Endothelial cell (in vitro differentiated cells): Measurements from ENCODE around the gene UPP1. TPM values are rescaled to one million over a fixed set of nuclear protein-coding genes. Genes with fewer than 3 reads are reported as not detected.
"Not testable (repeated sequence)": the region's sequence is repeated elsewhere in the genome, so short reads cannot be mapped to it uniquely, and the experiment has no call there.

Experiments
- DNase-seq: peaks from one replicate; pipeline ENCODE4 v3.0.0; 2021; ENCODE audit warnings: low spot score
- H3K27ac Mint-ChIP-seq: one replicate; pipeline ENCODE4 v1.8.0; 2021; ENCODE audit warnings: mixed read lengths, inconsistent platforms; ENCODE audit not compliant: unreplicated experiment
- H3K27me3 Mint-ChIP-seq: one replicate; pipeline ENCODE4 v1.8.0; 2021; ENCODE audit warnings: mild to moderate bottlenecking, moderate library complexity, mixed read lengths, inconsistent platforms; ENCODE audit not compliant: unreplicated experiment
- H3K36me3 Mint-ChIP-seq: one replicate; pipeline ENCODE4 v1.8.0; 2021; ENCODE audit warnings: mild to moderate bottlenecking, low read depth, mixed read lengths, inconsistent platforms; ENCODE audit not compliant: unreplicated experiment
- H3K4me1 Mint-ChIP-seq: one replicate; pipeline ENCODE4 v1.8.0; 2021; ENCODE audit warnings: mild to moderate bottlenecking, mixed read lengths, inconsistent platforms; ENCODE audit not compliant: unreplicated experiment
- H3K4me3 Mint-ChIP-seq: one replicate; pipeline ENCODE4 v1.8.0; 2021; ENCODE audit warnings: mild to moderate bottlenecking, mixed read lengths, inconsistent platforms; ENCODE audit not compliant: unreplicated experiment
- H3K9me3 Mint-ChIP-seq: one replicate; pipeline ENCODE4 v1.8.0; 2021; ENCODE audit warnings: mixed read lengths, inconsistent platforms; ENCODE audit not compliant: unreplicated experiment
- total RNA-seq: library from RNA; stranded (reverse); fragmentation: NEBNext Ultra II Directional; extraction: Animal tissue kit (Norgen Biotek cat#: 25700); gene quantifications from one replicate; pipeline ENCODE4 v1.2.1, GENCODE V29; 2021; ENCODE audit not compliant: unreplicated experiment
- TF ChIP-seq, protein P1 (sequence below): fragments of 200-600 bp; sonication (generic); IDR thresholded peaks from one replicate; pipeline ENCODE4 v1.5.0; 2021; ENCODE audit warnings: antibody characterized with exemption; ENCODE audit not compliant: unreplicated experiment

The UPP1 gene
- total RNA-seq, 1 donor from 2014 or later, result 77.4 TPM

DNA sequence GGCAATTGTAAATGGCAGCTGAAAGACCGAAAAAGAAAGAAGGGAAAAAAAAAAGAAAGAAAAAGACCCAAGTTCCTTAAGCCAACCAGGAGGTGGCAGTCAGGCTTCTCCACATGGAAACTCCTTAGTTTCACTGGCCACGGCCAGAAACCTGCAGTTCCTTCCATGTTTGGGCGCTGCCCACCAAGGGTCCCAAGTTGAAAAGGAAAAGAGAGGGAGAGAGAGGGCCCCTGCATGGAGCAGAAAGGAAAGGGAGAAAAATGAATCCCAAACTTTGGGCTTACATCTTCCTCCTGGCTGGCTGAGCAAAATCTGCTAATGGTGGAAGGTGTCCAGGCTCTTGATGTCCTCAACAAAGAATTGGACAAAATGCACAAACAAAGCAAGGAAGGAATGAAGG lies 50.4 kb downstream of the UPP1 start:
- no peak overlapping the region for H3K4me3 Mint-ChIP-seq
- H3K36me3 Mint-ChIP-seq, result no peaks in the 10 kb centered on the region
- no peaks in the 10 kb centered on the region for H3K4me1 Mint-ChIP-seq
- no peak overlapping the region for H3K27ac Mint-ChIP-seq
- peaks cover 3% of the 10 kb centered on the region for H3K27me3 Mint-ChIP-seq
- DNase-seq, result no peak
- H3K9me3 Mint-ChIP-seq, result peaks cover 6% of the 10 kb centered on the region
- TF ChIP-seq, protein P1, sequence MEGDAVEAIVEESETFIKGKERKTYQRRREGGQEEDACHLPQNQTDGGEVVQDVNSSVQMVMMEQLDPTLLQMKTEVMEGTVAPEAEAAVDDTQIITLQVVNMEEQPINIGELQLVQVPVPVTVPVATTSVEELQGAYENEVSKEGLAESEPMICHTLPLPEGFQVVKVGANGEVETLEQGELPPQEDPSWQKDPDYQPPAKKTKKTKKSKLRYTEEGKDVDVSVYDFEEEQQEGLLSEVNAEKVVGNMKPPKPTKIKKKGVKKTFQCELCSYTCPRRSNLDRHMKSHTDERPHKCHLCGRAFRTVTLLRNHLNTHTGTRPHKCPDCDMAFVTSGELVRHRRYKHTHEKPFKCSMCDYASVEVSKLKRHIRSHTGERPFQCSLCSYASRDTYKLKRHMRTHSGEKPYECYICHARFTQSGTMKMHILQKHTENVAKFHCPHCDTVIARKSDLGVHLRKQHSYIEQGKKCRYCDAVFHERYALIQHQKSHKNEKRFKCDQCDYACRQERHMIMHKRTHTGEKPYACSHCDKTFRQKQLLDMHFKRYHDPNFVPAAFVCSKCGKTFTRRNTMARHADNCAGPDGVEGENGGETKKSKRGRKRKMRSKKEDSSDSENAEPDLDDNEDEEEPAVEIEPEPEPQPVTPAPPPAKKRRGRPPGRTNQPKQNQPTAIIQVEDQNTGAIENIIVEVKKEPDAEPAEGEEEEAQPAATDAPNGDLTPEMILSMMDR, result no peak

DNA sequence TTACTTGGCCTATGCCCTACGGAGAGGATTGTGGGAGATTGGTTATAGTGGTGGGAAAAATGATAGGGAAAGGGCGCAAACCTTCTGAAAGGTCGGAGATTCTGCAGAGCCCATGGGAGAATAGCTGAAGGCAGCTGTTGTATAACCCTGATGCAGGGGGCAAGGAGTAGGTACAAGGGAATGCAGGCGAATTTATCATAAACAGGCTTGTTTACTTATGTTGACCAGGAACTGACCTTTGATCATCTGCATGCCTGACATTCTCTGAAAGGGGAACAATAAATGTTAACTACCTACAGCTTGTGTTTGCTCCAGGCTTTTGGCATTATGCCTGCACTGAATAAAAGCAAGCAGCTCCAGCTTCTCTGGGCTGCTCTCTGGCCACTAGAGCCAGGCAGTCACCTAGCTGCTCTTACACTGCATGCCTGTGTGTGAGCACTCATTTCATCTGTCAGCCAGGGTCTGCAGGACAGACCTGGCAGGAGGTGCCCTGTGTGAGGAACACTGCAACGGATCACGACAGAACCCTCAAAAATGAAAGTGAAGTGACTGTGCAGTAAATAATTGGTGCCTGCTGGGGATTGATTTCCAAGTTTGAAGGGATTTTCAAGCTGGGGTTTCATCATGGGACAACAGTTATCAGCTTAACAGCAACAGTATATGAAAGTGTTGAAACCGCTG lies 51.1 kb downstream of the UPP1 start:
- H3K4me1 Mint-ChIP-seq, result peaks cover 2% of the 10 kb centered on the region
- DNase-seq, result no peak
- no peak overlapping the region for H3K4me3 Mint-ChIP-seq
- peaks cover 3% of the 10 kb centered on the region for H3K27me3 Mint-ChIP-seq
- H3K36me3 Mint-ChIP-seq, result no peaks in the 10 kb centered on the region
- TF ChIP-seq, protein P1, result no peak
- H3K9me3 Mint-ChIP-seq, result peaks cover 6% of the 10 kb centered on the region
- no peak overlapping the region for H3K27ac Mint-ChIP-seq

DNA sequence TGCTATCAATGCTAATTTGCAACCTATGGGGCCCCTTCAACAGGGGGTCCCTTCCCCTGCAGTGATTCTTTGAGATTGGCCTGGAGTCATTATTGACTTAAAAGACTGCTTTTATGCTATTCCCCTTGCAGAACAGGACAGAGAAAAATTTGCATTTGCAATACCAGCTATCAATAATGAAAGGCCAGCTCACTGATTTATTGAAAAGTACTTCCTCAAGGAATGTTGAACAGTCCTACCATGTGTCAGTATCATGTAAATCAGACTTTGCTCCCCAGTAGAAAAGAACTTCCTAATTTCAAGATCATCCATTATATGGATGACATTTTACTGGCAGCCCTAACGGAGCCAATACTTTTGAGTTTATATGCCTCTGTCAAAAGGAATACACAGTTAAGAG lies 52.5 kb downstream of the UPP1 start:
- Mint-ChIP-seq H3K27me3 (peaks cover 3% of the 10 kb centered on the region), H3K4me1 (peaks cover 10% of the 10 kb centered on the region), H3K36me3 (no peaks in the 10 kb centered on the region), H3K4me3 (no peak overlapping the region), H3K9me3 (peaks cover 6% of the 10 kb centered on the region), H3K27ac (no peak overlapping the region)
- DNase-seq, result no peak
- TF ChIP-seq, protein P1, result no peak

DNA sequence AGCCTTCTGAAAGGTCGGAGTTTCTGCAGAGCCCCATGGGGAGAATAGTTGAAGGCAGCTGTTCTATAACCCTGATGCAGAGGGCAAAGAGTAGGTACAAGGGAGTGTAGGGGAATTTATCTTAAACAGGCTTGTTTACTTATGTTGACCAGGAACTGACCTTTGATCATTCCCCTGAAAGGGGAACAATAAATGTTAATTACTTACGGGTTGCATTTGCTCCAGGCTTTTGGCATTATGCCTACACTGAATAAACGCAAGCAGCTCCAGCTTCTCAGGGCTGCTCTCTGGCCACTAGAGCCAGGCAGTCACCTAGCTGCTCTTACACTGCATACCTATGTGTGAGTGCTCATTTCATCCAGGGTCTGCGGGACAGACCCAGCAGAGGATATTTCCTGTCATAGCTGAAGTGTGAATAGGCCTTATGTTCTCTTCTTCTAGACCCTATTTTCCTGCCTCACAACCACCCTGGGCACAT lies 55.3 kb downstream of the UPP1 start:
- no peak for DNase-seq
- Mint-ChIP-seq H3K4me1 (peaks cover 17% of the 10 kb centered on the region), H3K36me3 (no peaks in the 10 kb centered on the region), H3K4me3 (no peak overlapping the region), H3K9me3 (peaks cover 6% of the 10 kb centered on the region), H3K27ac (no peak overlapping the region), H3K27me3 (peaks cover 5% of the 10 kb centered on the region)
- TF ChIP-seq, protein P1, result no peak

DNA sequence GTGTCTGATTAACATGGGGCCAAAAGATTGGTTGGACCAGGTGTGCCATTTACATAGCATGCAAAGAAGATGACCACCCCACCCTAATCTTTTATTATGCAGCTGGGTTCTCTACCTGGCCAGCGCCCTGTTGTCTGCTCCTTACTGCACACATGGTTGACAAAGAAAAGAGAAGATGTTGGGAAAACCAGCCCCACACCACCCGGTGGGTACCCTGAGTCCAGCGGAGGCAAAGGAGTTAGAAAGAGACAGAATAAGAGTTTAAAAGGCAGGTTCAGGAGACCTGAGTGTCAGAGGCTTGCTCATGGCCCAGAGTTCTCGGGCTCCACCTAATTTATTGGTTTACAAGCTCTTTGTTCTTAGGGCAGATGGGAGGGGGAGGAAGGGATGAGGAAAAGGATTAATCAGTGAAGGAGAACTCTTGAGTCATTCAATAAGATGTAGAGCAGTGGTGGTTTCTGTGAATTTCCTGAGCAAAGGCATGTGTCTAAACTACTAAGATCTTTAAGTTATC lies 58.1 kb downstream of the UPP1 start:
- Mint-ChIP-seq H3K27ac (no peak overlapping the region), H3K27me3 (peaks cover 1% of the 10 kb centered on the region), H3K36me3 (no peaks in the 10 kb centered on the region), H3K4me3 (no peak overlapping the region), H3K9me3 (peaks cover 6% of the 10 kb centered on the region), H3K4me1 (peaks cover 17% of the 10 kb centered on the region)
- no peak for DNase-seq
- TF ChIP-seq, protein P1, result no peak

DNA sequence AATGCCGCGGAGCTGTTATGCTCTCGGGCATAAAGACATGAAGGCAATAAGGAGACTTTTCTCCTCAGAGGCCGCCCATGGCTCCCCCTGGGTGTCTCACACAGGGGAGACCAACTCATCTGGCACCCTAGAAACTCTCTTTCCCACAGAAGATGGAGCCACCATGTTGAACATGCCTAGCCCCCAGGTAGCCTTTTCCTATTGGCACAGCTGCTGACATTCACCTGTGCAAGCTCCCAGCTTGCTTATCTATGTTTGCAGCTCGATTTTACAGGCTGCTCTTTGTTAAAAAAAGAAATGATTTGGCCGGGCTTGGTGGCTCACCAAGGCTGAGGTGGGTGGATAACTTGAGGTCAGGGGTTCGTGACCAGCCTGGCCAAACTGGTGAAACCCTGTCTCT lies 58.6 kb downstream of the UPP1 start:
- H3K9me3 Mint-ChIP-seq, H3K4me3 Mint-ChIP-seq, H3K27me3 Mint-ChIP-seq, DNase-seq, H3K36me3 Mint-ChIP-seq, H3K27ac Mint-ChIP-seq: not testable (repeated sequence)
- peaks cover 17% of the 10 kb centered on the region for H3K4me1 Mint-ChIP-seq
